Erythroblast (primary cell): ENCODE measurements around the gene ANKRD12.
A peak's percentile ranks its signal among the peaks of the same experiment; 100 is the strongest.

Experiments used
- DNase-seq, 2 experiments: peaks; one replicate each; lab custom pipeline; 2025; lab: John Stamatoyannopoulos, UW
- GATA1 ChIP-seq: IDR thresholded peaks from 2 replicates; pipeline ENCODE4 v1.6.1; 2011; ENCODE audit warnings: low read depth, mild to moderate bottlenecking, control low read depth, low read length, moderate library complexity
- POLR2A ChIP-seq: IDR thresholded peaks from 2 replicates; pipeline ENCODE4 v1.6.1; 2011; ENCODE audit warnings: mild to moderate bottlenecking, low read length

ANKRD12 gene

GRCh38 chr18:9117980-9118841, 18.4 kb upstream of the ANKRD12 start:
- TF ChIP-seq POLR2A (peak; percentile 2), GATA1 (no peak)
- peak in 1 of 2 experiments; percentile 46 for DNase-seq

GRCh38 chr18:9120796-9121195, 15.8 kb upstream of the ANKRD12 start:
- no peak for DNase-seq
- no peak for TF ChIP-seq POLR2A
- TF ChIP-seq GATA1: no peak

- no peak for TF ChIP-seq POLR2A
- no peak for TF ChIP-seq GATA1
- DNase-seq: no peak
Measured at GRCh38 chr18:9123520-9123919, 13.1 kb upstream of the ANKRD12 start.

GRCh38 chr18:9124824-9125223, 11.8 kb upstream of the ANKRD12 start:
- DNase-seq: no peak
- TF ChIP-seq POLR2A (no peak), GATA1 (no peak)

GRCh38 chr18:9126337-9126736, 10.2 kb upstream of the ANKRD12 start:
- no peak for TF ChIP-seq POLR2A
- no peak for TF ChIP-seq GATA1
- no peak for DNase-seq

GRCh38 chr18:9130195-9130594, 6.4 kb upstream of the ANKRD12 start:
- DNase-seq: no peak
- no peak for TF ChIP-seq POLR2A
- TF ChIP-seq GATA1: no peak

GRCh38 chr18:9130806-9131205, 5.8 kb upstream of the ANKRD12 start:
- DNase-seq: peak in 1 of 2 experiments; percentile 25

GRCh38 chr18:9132628-9133027, 4.0 kb upstream of the ANKRD12 start:
- DNase-seq: no peak
- TF ChIP-seq POLR2A: no peak

More at GRCh38 chr18:9130806-9131205, 5.8 kb upstream of the ANKRD12 start:
- TF ChIP-seq POLR2A: no peak
- no peak for TF ChIP-seq GATA1

GRCh38 chr18:9133225-9133624, 3.4 kb upstream of the ANKRD12 start:
- DNase-seq: no peak
- TF ChIP-seq POLR2A: no peak
- no peak for TF ChIP-seq GATA1

GRCh38 chr18:9135081-9135911, 1.3 kb upstream of the ANKRD12 start:
- no peak for DNase-seq
- TF ChIP-seq POLR2A (no peak), GATA1 (no peak)

- no peak for TF ChIP-seq GATA1
- TF ChIP-seq POLR2A: no peak
- peak; percentile 74 to 80 for DNase-seq
Measured at GRCh38 chr18:9135912-9136314, 668 bp upstream of the ANKRD12 start.

- TF ChIP-seq POLR2A (no peak), GATA1 (no peak)
- peak; percentile 88 to 92 for DNase-seq
Measured at GRCh38 chr18:9137168-9138066, 836 bp downstream of the ANKRD12 start.

- TF ChIP-seq POLR2A: no peak
- no peak for TF ChIP-seq GATA1
- no peak for DNase-seq
Measured at GRCh38 chr18:9139400-9140039, 2.9 kb downstream of the ANKRD12 start.
